Peyer's patch (tissue), 4 donors: ENCODE data around the gene VIM.

Experiments used
- POLR2A ChIP-seq, 2 donors: fragments of 450-650 bp; IDR thresholded peaks; one replicate each; pipeline ENCODE4 v1.5.1; 2017; ENCODE audit warnings: antibody characterized with exemption in 2 of 2, mild to moderate bottlenecking in 2 of 2, moderate library complexity in 2 of 2
- TF ChIP-seq, protein P1 (sequence below), 6 experiments: fragments of 450-650 bp in 4 of 6; fragments of 200-600 bp in 2 of 6; sonication (generic) in 1 of 6; IDR thresholded peaks; one replicate each; pipeline ENCODE4 v1.5.1; 2017 to 2019; ENCODE audit warnings: antibody characterized with exemption in 6 of 6, mild to moderate bottlenecking in 3 of 6, moderate library complexity in 1 of 6

DNA sequence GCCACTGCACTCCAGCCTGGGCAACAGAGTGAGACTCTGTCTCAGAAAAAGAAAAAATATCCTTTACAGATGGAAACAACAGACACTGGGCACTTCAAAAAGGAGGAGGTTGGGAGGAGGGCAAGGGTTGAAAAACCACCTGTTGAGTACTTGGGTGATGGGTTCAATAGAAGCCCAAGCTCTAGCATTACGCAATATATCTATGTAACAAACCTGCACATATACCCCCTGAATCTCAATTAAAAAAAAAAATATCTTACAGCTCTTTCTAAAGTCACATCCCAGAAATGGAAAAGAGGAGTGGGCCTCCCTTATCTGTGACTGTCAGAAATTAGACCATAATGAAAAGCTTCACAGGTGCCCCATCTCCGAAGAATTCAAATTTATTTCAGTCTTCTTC lies 12.1 kb downstream of the VIM start:
- TF ChIP-seq, protein P1, sequence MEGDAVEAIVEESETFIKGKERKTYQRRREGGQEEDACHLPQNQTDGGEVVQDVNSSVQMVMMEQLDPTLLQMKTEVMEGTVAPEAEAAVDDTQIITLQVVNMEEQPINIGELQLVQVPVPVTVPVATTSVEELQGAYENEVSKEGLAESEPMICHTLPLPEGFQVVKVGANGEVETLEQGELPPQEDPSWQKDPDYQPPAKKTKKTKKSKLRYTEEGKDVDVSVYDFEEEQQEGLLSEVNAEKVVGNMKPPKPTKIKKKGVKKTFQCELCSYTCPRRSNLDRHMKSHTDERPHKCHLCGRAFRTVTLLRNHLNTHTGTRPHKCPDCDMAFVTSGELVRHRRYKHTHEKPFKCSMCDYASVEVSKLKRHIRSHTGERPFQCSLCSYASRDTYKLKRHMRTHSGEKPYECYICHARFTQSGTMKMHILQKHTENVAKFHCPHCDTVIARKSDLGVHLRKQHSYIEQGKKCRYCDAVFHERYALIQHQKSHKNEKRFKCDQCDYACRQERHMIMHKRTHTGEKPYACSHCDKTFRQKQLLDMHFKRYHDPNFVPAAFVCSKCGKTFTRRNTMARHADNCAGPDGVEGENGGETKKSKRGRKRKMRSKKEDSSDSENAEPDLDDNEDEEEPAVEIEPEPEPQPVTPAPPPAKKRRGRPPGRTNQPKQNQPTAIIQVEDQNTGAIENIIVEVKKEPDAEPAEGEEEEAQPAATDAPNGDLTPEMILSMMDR (IDR thresholded peaks at IDR 0.05), result no peak
- TF ChIP-seq POLR2A (IDR thresholded peaks at IDR 0.05), result no peak
